GM18511 (cell line): Measurements from ENCODE around the gene TBC1D30.
"Not testable (repeated sequence)": the region's sequence is repeated elsewhere in the genome, so short reads cannot be mapped to it uniquely, and the experiment has no call there.

Source experiments
- ATAC-seq: cut with Tn5 transposase; IDR thresholded peaks from one replicate; pipeline ENCODE4 v1.9.1; 2021; ENCODE audit warnings: mild to moderate bottlenecking, moderate library complexity; ENCODE audit not compliant: unreplicated experiment

Gene TBC1D30

DNA sequence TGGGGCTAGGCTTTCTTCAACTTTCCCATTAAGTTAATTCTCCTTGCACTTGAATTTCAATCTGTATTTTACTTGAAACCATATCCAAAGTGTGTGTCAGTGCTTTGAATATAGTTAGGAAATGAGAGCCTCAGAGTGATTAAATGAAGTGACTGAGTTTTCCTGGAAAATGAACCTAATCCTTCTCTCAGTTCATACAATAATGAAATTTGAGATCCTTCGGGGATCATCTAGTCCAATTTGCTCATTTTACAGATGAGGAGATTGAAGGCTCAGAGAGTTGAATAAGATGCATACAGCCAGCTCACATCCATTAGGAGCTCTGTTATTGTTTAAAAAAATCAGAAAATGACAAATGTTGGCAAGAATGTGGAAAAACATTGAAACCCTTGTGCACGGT, 18.3 kb upstream of the TBC1D30 start:
- no peak for ATAC-seq

DNA sequence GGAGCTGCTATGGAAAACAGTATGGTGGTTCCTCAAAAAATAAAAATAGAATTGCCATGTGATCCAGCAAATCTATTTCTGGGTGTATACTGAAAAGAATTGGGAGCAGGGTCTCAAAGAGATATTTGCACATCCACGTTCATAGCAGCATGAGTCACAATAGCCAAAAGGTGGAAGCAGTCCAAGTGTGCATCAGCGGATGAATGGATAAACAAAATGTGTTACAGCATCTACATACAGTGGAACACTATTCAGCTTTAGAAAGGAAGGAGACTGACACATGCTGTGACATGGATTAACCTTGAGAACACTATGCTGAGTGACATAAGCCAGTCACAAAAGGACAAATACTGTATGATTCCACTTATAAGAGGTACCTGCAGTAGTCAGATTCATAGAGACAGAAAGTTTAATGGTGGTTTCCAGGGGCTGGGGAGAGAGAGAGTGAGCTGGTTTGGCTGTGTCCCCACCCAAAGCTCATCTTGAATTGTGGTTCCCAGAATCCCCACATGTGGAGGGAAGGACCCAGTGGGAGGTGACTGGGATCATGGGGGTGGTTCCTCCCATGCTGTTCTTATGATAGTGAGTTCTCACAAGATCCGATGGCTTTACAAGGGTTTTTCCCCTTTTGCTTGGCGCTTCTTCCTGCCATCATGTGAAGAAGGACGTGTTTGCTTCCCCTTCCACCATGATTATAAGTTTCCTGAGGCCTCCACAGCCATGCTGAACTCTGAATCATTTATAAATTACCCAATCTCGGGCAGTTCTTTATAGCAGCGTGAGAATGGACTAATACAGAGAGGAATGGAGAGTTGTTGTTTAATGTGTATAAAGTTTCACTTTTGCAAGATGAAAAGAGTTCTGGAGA, 17.6 kb upstream of the TBC1D30 start:
- ATAC-seq, result no peak

DNA sequence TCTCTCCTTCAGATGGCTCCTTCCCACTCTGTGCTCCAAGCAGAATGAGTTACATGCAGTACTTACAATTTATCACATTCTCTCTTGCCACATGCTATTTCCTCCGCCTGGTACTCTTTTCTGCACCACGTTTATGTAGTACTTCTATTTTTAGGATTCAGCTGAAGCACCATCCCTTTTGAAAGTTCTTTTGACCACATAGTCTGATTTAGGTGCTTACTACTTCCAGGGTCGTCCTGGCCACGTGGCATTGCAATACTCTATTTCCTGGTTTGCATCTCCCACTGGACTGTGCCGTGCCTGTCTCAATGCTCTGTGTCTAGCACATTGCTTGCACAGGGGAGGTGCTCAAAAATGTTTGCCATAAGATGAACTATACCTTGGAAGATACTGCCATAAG, 16.3 kb upstream of the TBC1D30 start:
- ATAC-seq, result no peak

DNA sequence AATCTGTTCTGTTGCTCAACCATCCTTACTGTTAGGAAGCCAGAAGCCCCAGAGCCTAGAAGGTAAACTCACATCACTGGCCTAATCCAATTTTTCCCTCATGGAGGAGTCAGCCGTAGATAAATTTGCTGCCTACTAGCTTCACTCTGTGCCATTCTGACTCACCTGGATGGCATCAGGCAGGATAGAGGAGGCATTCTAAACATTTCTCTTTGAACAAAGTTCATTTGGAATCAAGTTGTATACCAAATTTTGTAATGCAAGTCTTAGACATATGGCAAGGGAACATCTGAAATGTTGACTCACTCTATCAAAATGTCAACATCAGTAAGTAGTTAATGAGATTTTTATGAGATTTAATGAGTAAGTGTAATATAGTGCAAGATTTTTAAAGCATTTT, 13.6 kb upstream of the TBC1D30 start:
- ATAC-seq, result no peak

DNA sequence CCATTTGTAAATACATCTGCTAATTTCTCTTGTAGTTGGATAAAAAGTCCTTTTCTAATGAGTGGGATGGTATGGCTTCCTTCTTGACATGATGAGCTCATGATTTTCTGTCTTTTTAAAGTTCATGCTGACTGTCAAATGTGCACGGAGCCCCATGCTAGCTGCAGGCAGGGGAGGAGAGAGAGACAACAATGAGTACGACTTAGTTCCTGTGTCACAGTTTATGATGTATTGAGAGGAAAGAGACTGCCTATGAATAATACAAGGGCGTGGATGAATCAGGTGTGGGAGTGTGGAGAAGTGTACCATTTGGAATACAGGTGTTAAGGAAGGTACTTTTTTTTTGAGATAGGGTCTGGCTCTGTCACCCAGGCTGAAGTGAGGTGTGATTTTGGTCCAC, 10.7 kb upstream of the TBC1D30 start:
- ATAC-seq, result no peak

DNA sequence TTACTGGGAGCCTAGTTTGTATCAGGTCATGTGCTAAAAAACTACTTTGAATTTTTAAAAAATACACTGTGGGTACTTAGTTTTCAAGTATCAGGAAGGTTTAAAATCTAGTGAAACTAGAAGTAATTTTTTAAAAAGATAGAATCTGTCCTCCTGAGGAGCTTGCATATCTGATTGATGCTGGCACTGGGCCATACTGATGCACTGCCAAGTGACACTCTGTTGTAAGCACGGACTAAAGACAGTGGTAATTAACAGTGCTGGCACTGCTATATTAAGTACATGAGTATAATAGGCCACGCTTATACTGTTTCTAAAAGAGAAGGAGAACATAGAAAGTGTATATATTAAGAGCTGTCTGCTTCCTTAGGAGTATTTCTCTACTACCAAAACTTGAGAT, 10.0 kb upstream of the TBC1D30 start:
- ATAC-seq, result no peak

DNA sequence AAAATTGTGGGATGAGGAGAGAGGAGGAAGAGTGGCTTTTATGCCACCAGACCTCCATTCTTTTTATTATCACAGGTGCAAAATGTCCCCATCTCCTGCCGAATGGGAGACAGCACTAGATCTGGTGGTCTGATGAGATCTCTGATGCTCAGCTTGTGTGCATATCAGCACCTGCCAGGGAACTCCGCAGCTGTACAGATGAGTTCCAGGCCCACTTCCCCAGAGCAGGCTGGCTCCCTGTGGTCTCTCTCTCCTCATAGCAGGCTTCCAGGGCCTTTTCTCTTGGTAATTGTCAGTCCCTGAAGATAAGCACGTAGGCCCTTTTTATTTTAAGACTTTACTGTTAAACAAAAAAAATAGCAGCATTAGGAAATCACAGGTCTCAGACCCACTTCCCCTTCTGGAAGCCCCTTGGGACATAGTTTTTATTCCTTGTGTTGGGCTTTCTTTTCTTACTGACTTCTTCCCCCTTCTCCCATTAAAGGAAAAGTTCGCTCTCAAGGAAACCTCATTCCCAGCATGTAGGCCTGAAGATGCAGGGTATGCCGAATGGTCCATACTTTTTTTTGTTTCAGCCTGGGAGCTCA, 4.5 kb upstream of the TBC1D30 start:
- no peak for ATAC-seq

DNA sequence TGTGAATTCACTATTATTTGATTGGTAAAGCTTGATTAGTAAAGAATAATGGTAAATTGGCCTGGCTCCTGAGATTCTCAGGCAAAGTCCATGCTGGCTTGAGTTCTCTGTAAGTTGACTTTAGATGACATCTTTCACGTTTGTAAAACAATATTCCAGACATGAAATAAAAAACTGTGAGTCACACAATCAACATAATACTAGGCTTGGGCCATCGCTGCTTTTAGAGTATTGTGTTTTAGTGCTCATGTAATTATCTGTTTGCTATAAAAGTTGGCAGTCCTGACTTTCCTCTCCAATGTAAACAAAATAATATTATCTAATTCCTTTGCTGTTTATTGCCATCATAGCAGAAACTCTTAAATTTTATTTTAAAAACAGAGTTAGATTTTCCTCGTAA, 3.9 kb upstream of the TBC1D30 start:
- no peak for ATAC-seq

DNA sequence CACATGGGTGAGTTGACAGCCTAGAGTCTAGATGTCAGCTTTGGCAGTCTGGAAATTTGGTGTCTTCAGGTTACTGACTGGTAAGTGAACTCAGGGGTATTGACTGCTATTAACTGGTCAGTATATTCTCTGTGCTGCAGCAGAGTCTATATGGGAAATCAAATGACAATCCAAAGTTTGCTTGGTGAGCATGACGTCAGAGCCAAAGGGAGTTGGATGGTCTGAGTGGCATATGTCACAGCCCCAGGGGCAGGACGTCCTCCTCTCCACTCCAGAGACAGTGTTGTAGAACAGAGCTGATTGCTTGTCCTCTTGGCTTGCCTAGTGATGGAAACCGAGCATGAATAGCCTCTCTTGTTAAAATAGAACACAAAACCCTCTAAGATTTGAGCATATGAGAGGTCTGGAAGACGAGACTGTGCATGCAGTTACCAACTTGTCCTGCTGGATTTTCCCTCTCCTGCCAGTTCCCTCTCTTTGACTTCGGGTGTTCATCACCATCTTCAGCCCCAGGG, 3.3 kb upstream of the TBC1D30 start:
- ATAC-seq, result no peak

DNA sequence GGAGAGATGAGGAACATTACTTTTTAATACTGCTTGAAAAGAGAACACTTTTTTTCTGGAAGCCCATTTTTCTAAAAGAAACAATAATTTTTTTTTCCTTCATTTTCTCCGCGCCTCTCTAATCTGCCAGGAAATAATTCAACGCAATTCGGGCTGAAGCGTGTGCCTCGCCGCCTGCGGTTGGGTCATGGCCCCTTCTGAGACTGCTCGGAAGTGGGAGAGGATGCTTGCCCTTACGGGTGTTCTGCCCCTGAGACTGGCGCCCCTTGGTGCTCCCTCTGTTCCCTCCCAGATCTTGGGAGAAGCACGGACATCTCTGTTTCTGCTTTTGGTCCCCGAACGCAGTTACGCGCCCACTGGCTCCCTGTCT, 332 bp upstream of the TBC1D30 start:
- ATAC-seq, result peak; percentile 29

DNA sequence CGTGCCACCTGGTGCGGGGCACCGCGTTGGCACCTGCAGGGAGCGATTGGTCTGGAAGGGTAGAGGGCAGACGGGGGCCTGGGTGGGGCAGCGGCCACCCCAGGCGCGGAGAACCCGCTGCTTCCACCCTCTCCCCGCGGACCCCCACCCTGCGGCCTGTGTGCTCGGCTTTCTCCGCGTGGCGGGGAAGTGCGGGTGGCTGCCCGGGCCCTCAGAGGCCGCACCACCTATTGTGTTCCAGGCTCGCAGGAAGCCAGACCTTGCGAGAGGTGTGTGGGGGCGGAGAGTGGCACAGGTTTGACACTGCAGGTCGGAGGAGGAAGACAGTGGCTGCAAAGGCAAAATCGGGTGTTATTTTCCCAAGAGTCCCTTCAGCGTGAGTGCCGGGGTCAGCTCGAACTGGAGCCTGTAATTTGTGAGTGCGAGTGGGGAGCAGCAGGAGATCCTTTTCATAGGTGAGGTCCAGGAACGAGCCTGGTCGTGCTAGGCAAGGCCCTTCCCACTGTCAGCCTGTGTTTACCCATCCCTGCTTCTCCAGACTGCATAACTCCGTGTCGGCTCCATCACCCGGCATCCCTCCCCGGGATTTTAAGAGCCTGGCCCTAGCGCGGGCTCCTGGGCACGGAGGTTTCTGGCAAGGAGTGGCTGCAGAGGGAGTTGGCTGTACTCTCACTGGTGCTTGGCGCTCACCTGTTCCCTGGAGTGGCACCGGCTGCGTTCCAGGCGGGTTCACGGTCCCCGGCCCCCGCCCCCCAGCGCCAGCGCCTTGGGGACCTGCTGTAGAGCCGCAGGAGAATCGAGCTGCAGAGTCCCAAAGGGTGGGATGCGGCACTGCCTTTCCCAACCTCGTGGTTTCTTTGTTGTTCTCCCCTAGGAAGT, 935 bp downstream of the TBC1D30 start:
- no peak for ATAC-seq

DNA sequence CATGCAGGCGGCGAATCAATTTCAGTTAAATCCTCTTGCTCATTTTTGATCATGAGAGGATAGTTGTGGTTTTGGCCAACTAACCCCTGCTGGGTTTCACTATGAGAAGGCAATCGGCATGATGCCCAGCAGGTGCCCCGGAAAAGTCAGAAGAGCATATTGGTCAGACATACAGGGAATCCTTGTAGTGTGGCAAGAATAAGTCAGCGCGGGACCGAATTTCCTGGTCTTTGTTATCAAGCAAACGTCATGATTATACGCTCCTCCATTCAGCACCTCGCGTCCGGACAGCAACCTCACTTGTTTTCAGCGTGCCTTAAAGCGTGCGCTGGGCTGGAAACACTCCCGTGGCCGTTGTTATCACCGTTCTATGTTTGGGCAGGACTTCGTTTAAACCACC, 1.8 kb downstream of the TBC1D30 start:
- peak; percentile 67 for ATAC-seq

DNA sequence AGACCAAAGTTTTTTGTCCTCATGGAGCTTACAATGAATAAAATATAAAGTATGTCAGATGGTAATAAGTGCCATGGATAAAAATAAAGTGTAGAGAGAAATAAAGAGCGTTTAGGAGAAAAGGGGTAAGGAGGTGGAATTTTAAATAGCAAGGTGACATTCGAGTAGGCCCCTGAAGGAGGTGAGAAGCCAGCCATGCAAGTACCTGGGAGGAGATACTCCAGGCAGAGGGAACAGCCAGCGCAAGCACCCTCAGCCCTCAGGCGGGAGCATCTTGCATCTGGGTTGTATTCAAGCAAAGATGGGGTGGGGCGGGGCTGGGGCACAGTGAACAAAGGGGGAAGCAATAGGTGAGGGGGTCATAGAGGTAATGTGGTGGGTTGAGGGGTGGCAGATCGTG, 4.3 kb downstream of the TBC1D30 start:
- ATAC-seq, result no peak

DNA sequence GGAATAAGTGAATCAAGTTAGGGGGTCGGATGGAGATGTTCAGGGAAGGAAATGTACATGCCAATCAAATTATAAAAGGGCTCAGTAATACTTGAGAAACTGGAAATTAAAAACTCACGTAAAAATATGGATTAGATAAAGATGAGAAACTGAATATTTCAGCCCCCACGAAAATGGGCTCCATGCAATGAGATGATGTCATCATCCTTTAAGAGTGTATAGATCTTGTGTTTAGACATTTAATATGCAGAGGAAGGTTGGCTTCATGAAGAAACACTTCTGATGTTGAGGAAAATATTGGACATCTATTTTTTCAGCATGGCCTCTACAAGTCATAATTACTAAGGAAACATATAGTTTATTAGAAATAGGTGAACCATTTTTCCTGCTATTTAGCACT, 9.5 kb downstream of the TBC1D30 start:
- no peak for ATAC-seq

DNA sequence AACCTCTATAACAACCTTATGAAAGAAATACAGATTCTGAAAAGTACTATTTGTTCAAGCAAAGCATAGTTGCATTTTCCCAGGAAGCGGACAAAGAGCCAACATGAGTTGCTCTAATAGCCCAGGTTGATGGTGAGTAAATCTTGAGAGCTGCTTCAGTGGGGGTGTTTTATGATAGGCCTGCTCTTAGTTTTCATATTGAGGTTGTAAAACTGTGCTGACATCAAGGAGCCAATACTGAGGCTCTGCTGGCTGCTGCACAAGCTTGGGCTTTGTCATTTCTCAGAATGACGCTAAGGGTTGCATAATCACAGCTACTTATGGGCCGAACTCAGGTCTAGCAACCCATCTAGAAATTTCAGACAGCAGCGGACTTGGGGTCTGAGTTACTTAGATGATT, 11.5 kb downstream of the TBC1D30 start:
- ATAC-seq, result no peak

DNA sequence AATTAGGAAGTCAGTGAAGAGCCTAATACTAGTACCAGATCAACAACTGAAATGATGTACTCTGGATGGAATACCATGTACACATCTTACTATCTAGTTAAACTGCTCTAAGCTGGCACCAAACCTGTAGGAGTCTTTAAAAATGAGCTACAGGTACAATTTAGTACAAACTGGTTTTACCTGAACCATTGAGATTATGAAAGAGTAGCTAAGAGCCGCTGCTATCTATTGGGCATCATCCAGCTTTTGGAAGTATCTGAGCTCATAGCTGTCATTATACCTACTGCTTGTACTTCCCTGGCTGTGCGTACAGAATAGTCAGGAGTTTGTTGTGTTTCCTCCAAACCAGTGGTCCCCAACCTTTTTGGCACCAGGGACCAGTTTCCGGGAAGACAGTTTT, 12.4 kb downstream of the TBC1D30 start:
- no peak for ATAC-seq

DNA sequence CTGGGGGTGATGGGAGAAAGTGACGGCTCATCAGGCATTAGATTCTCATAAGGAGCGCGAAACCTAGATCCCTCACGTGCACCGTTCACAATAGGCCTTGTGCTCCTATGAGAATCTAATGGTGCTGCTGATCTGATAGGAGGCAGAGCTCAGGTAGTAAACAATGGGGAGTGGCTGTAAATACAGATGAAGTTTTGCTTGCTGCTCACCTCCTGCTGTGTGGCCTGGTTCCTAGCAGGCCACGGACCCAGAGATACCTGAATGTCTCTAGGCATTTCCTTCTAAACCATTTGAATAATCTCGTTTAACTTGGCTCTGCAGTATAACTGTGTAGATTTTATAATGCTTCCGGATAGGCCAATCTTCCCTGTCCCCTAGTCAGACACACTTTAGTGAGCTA, 13.0 kb downstream of the TBC1D30 start:
- no peak for ATAC-seq

DNA sequence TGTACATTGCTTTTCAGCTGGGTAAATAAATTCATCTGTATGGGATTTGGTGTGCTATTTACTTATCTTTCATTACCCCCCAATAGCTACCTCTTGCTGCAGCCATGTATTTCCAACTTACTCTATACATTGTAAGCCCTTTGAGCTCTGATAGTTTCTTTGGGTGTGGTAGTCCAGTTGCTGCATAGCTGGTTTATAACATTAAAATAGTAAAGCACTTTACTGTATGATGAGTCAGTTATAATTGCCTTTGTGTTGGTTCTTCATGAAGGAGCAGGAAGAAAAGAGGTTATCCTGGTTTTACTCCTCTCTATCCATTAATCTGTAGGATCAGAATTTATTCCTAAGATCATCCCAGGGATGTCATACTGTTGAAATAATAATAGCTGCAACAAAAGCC, 15.7 kb downstream of the TBC1D30 start:
- ATAC-seq, result no peak

DNA sequence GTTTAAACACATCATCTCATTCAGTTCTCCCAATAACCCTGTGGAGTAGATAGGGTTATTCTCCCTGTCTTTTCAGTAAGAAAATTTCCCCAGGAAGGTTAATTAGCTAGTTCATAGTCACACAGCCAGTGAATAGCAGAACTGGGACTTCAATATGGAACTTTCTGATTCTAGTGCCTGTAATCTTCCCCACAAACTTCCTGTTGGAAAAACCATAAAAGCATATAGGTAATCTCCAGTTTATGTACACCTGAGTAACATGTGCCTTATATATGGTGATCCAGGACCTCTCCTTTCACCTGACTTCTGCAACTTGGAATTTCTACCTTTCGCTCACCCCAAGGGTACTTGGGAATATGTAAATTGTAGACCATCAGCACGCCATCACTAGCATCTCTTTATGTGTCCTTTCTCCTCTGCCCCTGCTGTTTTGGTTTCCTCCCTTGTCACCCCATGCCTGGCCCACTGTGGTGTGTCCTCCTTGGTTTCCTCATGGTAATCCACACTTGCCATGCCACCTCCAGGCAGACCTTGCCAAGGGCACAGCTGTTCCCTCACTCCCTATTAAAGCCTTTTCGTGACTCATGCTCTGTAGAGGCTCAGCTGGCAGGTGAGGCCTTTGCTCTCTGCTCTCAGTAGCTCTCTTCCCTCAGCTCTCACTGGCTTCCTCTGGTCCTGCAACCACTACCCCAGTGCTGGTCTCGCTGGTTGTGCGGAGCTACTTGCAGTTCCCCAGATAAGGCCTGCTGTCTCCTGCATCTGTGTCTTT, 16.7 kb downstream of the TBC1D30 start:
- ATAC-seq, result no peak

DNA sequence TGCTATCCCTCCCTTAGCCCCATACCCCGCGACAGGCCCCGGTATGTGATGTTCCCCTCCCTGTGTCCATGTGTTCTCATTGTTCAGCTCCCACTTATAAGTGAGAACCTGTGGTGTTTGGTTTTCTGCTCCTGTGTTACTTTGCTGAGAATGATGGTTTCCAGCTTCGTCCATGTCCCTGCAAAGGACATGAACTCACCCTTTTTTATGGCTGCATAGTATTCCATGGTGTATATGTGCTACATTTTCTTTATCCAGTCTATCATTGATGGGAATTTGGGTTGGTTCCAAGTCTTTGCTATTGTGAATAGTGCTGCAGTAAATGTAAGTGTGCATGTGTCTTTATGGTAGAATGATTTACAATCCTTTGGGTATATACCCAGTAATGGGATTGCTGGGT, 24.0 kb downstream of the TBC1D30 start:
- not testable (repeated sequence) for ATAC-seq
